ENCODE measurements around the gene ZNF205. TPM values are rescaled to one million over a fixed set of nuclear protein-coding genes. Genes with fewer than 3 reads are reported as not detected.
A peak's percentile ranks its signal among the peaks of the same experiment; 100 is the strongest.

ZNF205 gene
- total and polyA plus RNA-seq, 2 donors (not counting 1 experiment from before 2014, with no cell fraction given): not detected

DNA sequence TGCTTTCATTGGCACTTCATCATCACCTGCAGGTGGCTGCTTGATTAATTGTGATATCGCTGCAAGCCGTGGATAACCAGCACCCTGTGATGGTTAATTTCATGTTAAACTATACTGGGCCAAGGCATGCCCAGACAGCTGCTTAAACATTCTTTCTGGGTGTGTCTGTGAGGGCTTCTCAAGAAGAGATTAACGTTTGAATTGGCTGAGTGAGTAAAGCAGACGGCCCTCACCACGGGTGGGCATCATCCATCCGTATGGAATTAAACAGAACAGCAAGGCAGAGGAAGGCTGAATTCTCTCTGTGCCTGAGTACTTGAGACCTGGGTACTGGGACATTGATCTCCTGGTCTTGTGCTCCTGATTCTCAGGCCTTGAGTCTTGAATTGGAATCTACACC is 15.4 kb downstream of the ZNF205 start:
- ChIA-PET CTCF (interaction anchor here (2.4 to 11.8 kb wide), 8 partner anchors 10 to 97 kb away, joined by 10 to 238 read pairs (median 40); partner anchors contain the start of genes IL32 and ZSCAN10), POLR2A (interaction anchor here (0.5 kb wide), 1 partner anchor 31 kb away, joined by 9 read pairs; no protein-coding TSS in a partner anchor)
- no peak overlapping the region for H3K27ac ChIP-seq (ENCODE audit: low read length in 2 of 2)
- peaks cover 0 to 2% of the 10 kb centered on the region in 2 experiments for H3K36me3 ChIP-seq (replicated peaks in 1 of 2; ENCODE audit: control extremely low read depth in 1 of 2, control insufficient read depth in 1 of 2, extremely low read depth in 1 of 2, insufficient read depth in 2 of 2, low read length in 1 of 2)
- Mint-ChIP-seq H3K4me1 (peaks cover 40% of the 10 kb centered on the region), H3K27me3 (no peaks in the 10 kb centered on the region), H3K9me3 (ENCODE audit: insufficient read depth) (no peaks in the 10 kb centered on the region), H3K27ac (peak overlapping the region; percentile 41), H3K4me3 (peak overlapping the region; percentile 45)
- H3K9ac ChIP-seq (ENCODE audit: low read length): no peak overlapping the region
- H3K27me3 ChIP-seq (replicated peaks in 1 of 4; ENCODE audit: control extremely low read depth in 1 of 4, control insufficient read depth in 3 of 4, insufficient read depth in 4 of 4, low read length in 3 of 4): no peaks in the 10 kb centered on the region
- H3K4me1 ChIP-seq (ENCODE audit: control insufficient read depth in 2 of 2, insufficient read depth in 2 of 2, low read length in 2 of 2): peaks cover 24 to 38% of the 10 kb centered on the region in 2 donors
- H3K4me2 ChIP-seq (replicated peaks; ENCODE audit: low read depth, low read length, poor library complexity, severe bottlenecking): no peak overlapping the region
- intact Hi-C loops (cut with micrococcal nuclease): no loop called here
- DNase-seq (no peak), ATAC-seq (ENCODE audit: low read depth) (no peak)
- H3K79me2 ChIP-seq (ENCODE audit: control insufficient read depth, insufficient read depth, low read length): peaks cover 42% of the 10 kb centered on the region
- no peaks in the 10 kb centered on the region for H4K20me1 ChIP-seq (ENCODE audit: control insufficient read depth, insufficient read depth, low read length, poor library complexity, severe bottlenecking)
- no peaks in the 10 kb centered on the region for H3K9me3 ChIP-seq (ENCODE audit: control extremely low read depth in 1 of 3, control insufficient read depth in 2 of 3, insufficient read depth in 1 of 3, low read length in 2 of 3)
- TF ChIP-seq EZH2 (IDR thresholded peaks at IDR 0.05; ENCODE audit: borderline replicate concordance, insufficient read depth, low read depth, low read length, poor library complexity, severe bottlenecking): no peak
- TF ChIP-seq, protein P1, sequence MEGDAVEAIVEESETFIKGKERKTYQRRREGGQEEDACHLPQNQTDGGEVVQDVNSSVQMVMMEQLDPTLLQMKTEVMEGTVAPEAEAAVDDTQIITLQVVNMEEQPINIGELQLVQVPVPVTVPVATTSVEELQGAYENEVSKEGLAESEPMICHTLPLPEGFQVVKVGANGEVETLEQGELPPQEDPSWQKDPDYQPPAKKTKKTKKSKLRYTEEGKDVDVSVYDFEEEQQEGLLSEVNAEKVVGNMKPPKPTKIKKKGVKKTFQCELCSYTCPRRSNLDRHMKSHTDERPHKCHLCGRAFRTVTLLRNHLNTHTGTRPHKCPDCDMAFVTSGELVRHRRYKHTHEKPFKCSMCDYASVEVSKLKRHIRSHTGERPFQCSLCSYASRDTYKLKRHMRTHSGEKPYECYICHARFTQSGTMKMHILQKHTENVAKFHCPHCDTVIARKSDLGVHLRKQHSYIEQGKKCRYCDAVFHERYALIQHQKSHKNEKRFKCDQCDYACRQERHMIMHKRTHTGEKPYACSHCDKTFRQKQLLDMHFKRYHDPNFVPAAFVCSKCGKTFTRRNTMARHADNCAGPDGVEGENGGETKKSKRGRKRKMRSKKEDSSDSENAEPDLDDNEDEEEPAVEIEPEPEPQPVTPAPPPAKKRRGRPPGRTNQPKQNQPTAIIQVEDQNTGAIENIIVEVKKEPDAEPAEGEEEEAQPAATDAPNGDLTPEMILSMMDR (IDR thresholded peaks at IDR 0.05): no peak
- WGBS (ENCODE audit: insufficient coverage): 93% methylated on average over 6 of the region's 6 CpGs
- no peak overlapping the region for H3K4me3 ChIP-seq (ENCODE audit: control extremely low read depth in 1 of 5, extremely low read depth in 1 of 5, insufficient read depth in 1 of 5, low read depth in 2 of 5, low read length in 4 of 5)
- H2AFZ ChIP-seq (ENCODE audit: insufficient read depth, low read depth, low read length, poor library complexity, severe bottlenecking): no peak overlapping the region

All from B cell (primary cell).